GM12878 (cell line): ENCODE results near the gene DTNA. TPM values are rescaled to one million over a fixed set of nuclear protein-coding genes. Genes with fewer than 3 reads are reported as not detected.

Experiments
- ATAC-seq: fragments of 200-7000 bp; cut with Tn5 transposase; 3 replicates; pipeline ENCODE4 v1.9.1; 2020; ENCODE audit warnings: mild to moderate bottlenecking, moderate library complexity
- BruUV-seq: library from RNA; stranded (reverse); fragments of 400-500 nt; replicated peaks from 2 replicates; lab custom pipeline; 2021; lab: Mats Ljungman, UMichigan
- CTCF ChIA-PET: fragments of 300-600 bp; sonication (Branson Sonifier 250); formaldehyde crosslinking; extraction: SDS; loops from one replicate; lab custom pipeline; 2021; ENCODE audit warnings: inconsistent platforms; lab: Yijun Ruan, JAX
- POLR2A ChIA-PET: fragments of 350-600 bp; formaldehyde crosslinking; extraction: SDS; loops from one replicate; lab custom pipeline; 2021; ENCODE audit warnings: inconsistent platforms; lab: Charles Lee
- RAD21 ChIA-PET: fragments of 300-600 bp; sonication (Branson Sonifier 250); formaldehyde crosslinking; loops from one replicate; lab custom pipeline; 2023; ENCODE audit warnings: antibody characterized with exemption; ENCODE audit not compliant: unreplicated experiment; lab: Charles Lee
- SMC1A ChIA-PET: fragments of 300-600 bp; sonication (Branson Sonifier 250); formaldehyde crosslinking; loops from one replicate; lab custom pipeline; 2023; ENCODE audit not compliant: unreplicated experiment, uncharacterized antibody; lab: Charles Lee
- DNase-seq: peaks from one replicate; pipeline ENCODE4 v3.0.0-alpha.2; 2011; ENCODE audit warnings: low read depth, low spot score
- FAIRE-seq: peaks from 3 replicates; lab custom pipeline; 2011; peaks lifted over from hg19 to GRCh38; lab: Jason Lieb, UNC
- H2AFZ ChIP-seq: 2 replicates; pipeline ENCODE4 v1.6.0; 2011; ENCODE audit warnings: low read depth, low read length, control low read depth; ENCODE audit not compliant: control insufficient read depth
- H3K27ac ChIP-seq: 2 replicates; pipeline ENCODE4 v1.5.1; 2011; ENCODE audit warnings: control low read depth; ENCODE audit not compliant: control insufficient read depth, insufficient read depth
- H3K27me3 ChIP-seq, 2 experiments: replicated peaks in 1 of 2; 2 replicates each; pipeline versions ENCODE4 v1.6.0 to v1.6.1; 2011; ENCODE audit warnings: low read length in 1 of 2; ENCODE audit not compliant: control insufficient read depth in 2 of 2, insufficient read depth in 2 of 2
- H3K36me3 ChIP-seq, 2 experiments: 2 replicates each; pipeline ENCODE4 v1.5.1; 2011; ENCODE audit warnings: low read length in 1 of 2; ENCODE audit not compliant: control insufficient read depth in 2 of 2, insufficient read depth in 2 of 2
- H3K4me1 ChIP-seq: 2 replicates; pipeline ENCODE4 v1.6.1; 2011; ENCODE audit warnings: mild to moderate bottlenecking, low read length, moderate library complexity, mixed read lengths; ENCODE audit not compliant: control insufficient read depth, insufficient read depth
- H3K4me2 ChIP-seq: 2 replicates; pipeline ENCODE4 v1.6.0; 2011; ENCODE audit warnings: control low read depth; ENCODE audit not compliant: control insufficient read depth, insufficient read depth
- H3K4me3 ChIP-seq: fragments of 200-600 bp; sonication (generic); 2 replicates; pipeline ENCODE4 v1.5.1; 2016
- H3K79me2 ChIP-seq: 2 replicates; pipeline ENCODE4 v1.6.0; 2011; ENCODE audit warnings: low read length; ENCODE audit not compliant: control insufficient read depth, insufficient read depth
- H3K9ac ChIP-seq: 2 replicates; pipeline ENCODE4 v1.8.0; 2011; ENCODE audit warnings: low read length, control low read depth, mixed read lengths; ENCODE audit not compliant: control insufficient read depth, insufficient read depth
- H3K9me3 ChIP-seq: replicated peaks from 3 replicates; pipeline ENCODE4 v1.5.1; 2011; ENCODE audit warnings: mild to moderate bottlenecking, low read length; ENCODE audit not compliant: control insufficient read depth, insufficient read depth
- H4K20me1 ChIP-seq: 2 replicates; pipeline ENCODE4 v1.6.0; 2011; ENCODE audit not compliant: control insufficient read depth, insufficient read depth
- JUND ChIP-seq: IDR thresholded peaks from 2 replicates; pipeline ENCODE4 v1.6.1; 2012; ENCODE audit warnings: low read depth, mild to moderate bottlenecking, low read length, improper control_type of control experiment, moderate library complexity
- KDM1A ChIP-seq: fragments of 200-600 bp; sonication (generic); IDR thresholded peaks from 2 replicates; pipeline ENCODE4 v1.6.1; 2016; ENCODE audit warnings: borderline replicate concordance
- NFYB ChIP-seq: IDR thresholded peaks from 2 replicates; pipeline ENCODE4 v1.6.1; 2011; ENCODE audit warnings: low read depth, mild to moderate bottlenecking, low read length, improper control_type of control experiment, moderate library complexity; ENCODE audit not compliant: insufficient read depth
- STAT1 ChIP-seq: fragments of 450-650 bp; conservative IDR thresholded peaks from 2 replicates; pipeline ENCODE4 v1.6.1; 2014; ENCODE audit warnings: antibody characterized with exemption, mild to moderate bottlenecking
- SUZ12 ChIP-seq: fragments of 200-600 bp; sonication (generic); IDR thresholded peaks from one replicate; pipeline ENCODE4 v1.6.1; 2018; ENCODE audit warnings: antibody characterized with exemption, mild to moderate bottlenecking; ENCODE audit not compliant: unreplicated experiment
- WGBS: methylation state at CpG from one replicate; pipeline ENCODE4 v1.1.6; 2016; ENCODE audit warnings: low lambda C conversion rate; ENCODE audit not compliant: insufficient replicate concordance, insufficient coverage; ENCODE audit errors: missing lambda C conversion rate; 5-methylcytosine and 5-hydroxymethylcytosine counted together
- in situ Hi-C: fragments of 300-500 bp; cut with MboI; formaldehyde crosslinking; loops from 9 replicates; pipeline ENCODE4 v1.14.3; 2018; ENCODE audit warnings: mixed read lengths
- intact Hi-C: fragments of 100-400 bp; cut with micrococcal nuclease; formaldehyde crosslinking; loops from one replicate; pipeline ENCODE4 v1.14.2; 2022; ENCODE audit not compliant: unreplicated experiment
- polyA plus RNA-seq, 11 experiments: library from polyadenylated mRNA; depleted of rRNA in 4 of 11; unstranded in 6 of 11; stranded (reverse) in 5 of 11; fragments of >200 nt; fragmentation: Nextera tagmentation in 4 of 11; fragmentation: Illumina TruSeq in 1 of 11; extraction: Ambion mirVana in 4 of 11; extraction: Trizol in 1 of 11; gene quantifications; 1 replicate in 1 of 11; 2 replicates in 10 of 11; pipeline versions ENCODE4 v1.2.1 to v1.2.3, GENCODE V29; 2011 to 2016; ENCODE audit warnings: inconsistent platforms in 2 of 11, missing spikeins in 2 of 11, low read depth in 1 of 11
- total RNA-seq, 4 experiments: library from RNA; depleted of rRNA in 3 of 4; stranded (reverse); fragments of >200 nt in 3 of 4; fragmentation: Illumina TruSeq in 1 of 4; extraction: Trizol in 1 of 4; gene quantifications; 2 replicates each; pipeline versions ENCODE4 v1.2.1 to v1.2.3, GENCODE V29; 2013 to 2021
- TF ChIP-seq, protein P1 (sequence below): fragments of 450-650 bp; formaldehyde crosslinking; IDR thresholded peaks from 2 replicates; pipeline ENCODE4 v1.5.0; 2022; ENCODE audit warnings: mild to moderate bottlenecking, missing genetic modification characterization
- TF ChIP-seq, protein P2 (sequence below): fragments of 450-650 bp; IDR thresholded peaks from 2 replicates; pipeline ENCODE4 v1.6.1; 2017; ENCODE audit warnings: mild to moderate bottlenecking, low read depth, inconsistent platforms; ENCODE audit not compliant: poor library complexity, severe bottlenecking

Gene DTNA
- total and polyA plus RNA-seq, 10 of the 15 experiments (the other 5 are each of a cell fraction or from before 2014, with no cell fraction given): 0.26 to 8.6 (median 0.53) TPM

DNA sequence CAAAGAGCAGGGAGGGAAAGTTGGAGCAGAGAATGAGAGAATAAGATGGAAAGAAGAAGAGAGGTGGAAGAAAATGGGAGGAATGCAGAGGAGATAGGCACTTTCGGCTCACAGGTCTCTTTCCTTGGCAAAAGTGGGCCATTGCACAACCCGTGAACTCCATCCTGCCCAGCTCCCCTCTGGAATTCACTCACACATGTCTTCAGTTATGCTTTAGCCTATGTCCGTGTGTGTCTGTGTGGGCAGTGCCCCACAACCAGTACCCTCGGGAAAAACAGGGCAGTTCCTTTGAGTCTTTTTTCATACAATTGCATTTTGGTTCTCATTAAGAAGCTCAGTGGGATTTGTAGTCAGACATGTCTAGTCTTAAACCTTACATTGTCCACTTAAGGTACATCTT is 34.5 kb downstream of the DTNA start:
- ChIA-PET POLR2A (no interaction called here), RAD21 (no interaction called here), SMC1A (interaction anchor here (0.8 kb wide), 1 partner anchor 19 kb away, joined by 3 read pairs; no protein-coding TSS in a partner anchor), CTCF (no interaction called here)
- no peaks in the 10 kb centered on the region for H3K79me2 ChIP-seq
- no peak for ATAC-seq
- H3K9me3 ChIP-seq: no peaks in the 10 kb centered on the region
- no peaks in the 10 kb centered on the region for H3K4me1 ChIP-seq
- BruUV-seq: no TSS peak
- H2AFZ ChIP-seq: no peak overlapping the region
- intact Hi-C loops: no loop called here
- H3K27ac ChIP-seq: no peak overlapping the region
- H3K4me2 ChIP-seq: no peak overlapping the region
- no peaks in the 10 kb centered on the region for H3K36me3 ChIP-seq
- 0% methylated on average over 4 of the region's 4 CpGs for WGBS
- H3K4me3 ChIP-seq: no peak overlapping the region
- FAIRE-seq: no peak
- H4K20me1 ChIP-seq: no peaks in the 10 kb centered on the region
- TF ChIP-seq, protein P1, sequence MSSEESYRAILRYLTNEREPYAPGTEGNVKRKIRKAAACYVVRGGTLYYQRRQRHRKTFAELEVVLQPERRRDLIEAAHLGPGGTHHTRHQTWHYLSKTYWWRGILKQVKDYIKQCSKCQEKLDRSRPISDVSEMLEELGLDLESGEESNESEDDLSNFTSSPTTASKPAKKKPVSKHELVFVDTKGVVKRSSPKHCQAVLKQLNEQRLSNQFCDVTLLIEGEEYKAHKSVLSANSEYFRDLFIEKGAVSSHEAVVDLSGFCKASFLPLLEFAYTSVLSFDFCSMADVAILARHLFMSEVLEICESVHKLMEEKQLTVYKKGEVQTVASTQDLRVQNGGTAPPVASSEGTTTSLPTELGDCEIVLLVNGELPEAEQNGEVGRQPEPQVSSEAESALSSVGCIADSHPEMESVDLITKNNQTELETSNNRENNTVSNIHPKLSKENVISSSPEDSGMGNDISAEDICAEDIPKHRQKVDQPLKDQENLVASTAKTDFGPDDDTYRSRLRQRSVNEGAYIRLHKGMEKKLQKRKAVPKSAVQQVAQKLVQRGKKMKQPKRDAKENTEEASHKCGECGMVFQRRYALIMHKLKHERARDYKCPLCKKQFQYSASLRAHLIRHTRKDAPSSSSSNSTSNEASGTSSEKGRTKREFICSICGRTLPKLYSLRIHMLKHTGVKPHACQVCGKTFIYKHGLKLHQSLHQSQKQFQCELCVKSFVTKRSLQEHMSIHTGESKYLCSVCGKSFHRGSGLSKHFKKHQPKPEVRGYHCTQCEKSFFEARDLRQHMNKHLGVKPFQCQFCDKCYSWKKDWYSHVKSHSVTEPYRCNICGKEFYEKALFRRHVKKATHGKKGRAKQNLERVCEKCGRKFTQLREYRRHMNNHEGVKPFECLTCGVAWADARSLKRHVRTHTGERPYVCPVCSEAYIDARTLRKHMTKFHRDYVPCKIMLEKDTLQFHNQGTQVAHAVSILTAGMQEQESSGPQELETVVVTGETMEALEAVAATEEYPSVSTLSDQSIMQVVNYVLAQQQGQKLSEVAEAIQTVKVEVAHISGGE (CRISPR knock-in tag): no peak
- no peak for TF ChIP-seq NFYB
- no peak for TF ChIP-seq SUZ12
- TF ChIP-seq, protein P2, sequence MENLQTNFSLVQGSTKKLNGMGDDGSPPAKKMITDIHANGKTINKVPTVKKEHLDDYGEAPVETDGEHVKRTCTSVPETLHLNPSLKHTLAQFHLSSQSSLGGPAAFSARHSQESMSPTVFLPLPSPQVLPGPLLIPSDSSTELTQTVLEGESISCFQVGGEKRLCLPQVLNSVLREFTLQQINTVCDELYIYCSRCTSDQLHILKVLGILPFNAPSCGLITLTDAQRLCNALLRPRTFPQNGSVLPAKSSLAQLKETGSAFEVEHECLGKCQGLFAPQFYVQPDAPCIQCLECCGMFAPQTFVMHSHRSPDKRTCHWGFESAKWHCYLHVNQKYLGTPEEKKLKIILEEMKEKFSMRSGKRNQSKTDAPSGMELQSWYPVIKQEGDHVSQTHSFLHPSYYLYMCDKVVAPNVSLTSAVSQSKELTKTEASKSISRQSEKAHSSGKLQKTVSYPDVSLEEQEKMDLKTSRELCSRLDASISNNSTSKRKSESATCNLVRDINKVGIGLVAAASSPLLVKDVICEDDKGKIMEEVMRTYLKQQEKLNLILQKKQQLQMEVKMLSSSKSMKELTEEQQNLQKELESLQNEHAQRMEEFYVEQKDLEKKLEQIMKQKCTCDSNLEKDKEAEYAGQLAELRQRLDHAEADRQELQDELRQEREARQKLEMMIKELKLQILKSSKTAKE: no peak
- TF ChIP-seq JUND: no peak
- TF ChIP-seq STAT1: no peak
- no peak for TF ChIP-seq KDM1A
- H3K27me3 ChIP-seq: no peaks in the 10 kb centered on the region
- H3K9ac ChIP-seq: no peak overlapping the region
- DNase-seq: no peak
- in situ Hi-C loops: no loop called here
